ENCODE data around the gene EPHB1.
"Not testable (repeated sequence)": the region's sequence is repeated elsewhere in the genome, so short reads cannot be mapped to it uniquely, and the experiment has no call there.

The EPHB1 gene

DNA sequence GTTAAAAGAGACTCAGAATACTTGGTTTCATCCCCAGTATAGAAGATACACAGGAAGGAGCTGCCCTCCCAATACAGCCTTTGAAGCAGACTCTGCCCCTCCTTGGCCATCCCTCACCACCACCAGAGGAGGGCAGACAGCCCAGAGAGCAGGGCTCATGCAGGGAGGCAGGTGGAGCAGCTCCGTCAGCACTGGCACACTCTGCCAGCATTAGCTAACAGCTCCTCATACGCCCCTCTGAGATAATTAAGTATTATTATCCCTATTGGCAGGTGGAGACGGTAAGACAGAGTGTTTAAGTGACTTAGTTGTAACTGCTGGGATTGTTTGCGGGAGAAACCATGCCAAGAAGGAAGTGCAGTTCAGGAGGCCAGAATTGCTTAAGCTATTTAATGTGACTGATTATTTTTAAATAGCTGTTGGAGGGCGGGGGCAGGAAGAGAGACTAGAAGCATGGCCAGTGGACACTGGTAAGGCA lies 434.0 kb downstream of the EPHB1 start:
- DNase-seq: no peak

- no peak for DNase-seq
Observed at GRCh38 chr3:135231737-135232136, 436.7 kb downstream of the EPHB1 start.

GRCh38 chr3:135232226-135232625 lies 437.2 kb downstream of the EPHB1 start:
- DNase-seq: no peak

GRCh38 chr3:135233476-135233875 lies 438.4 kb downstream of the EPHB1 start:
- not testable (repeated sequence) for DNase-seq

DNA sequence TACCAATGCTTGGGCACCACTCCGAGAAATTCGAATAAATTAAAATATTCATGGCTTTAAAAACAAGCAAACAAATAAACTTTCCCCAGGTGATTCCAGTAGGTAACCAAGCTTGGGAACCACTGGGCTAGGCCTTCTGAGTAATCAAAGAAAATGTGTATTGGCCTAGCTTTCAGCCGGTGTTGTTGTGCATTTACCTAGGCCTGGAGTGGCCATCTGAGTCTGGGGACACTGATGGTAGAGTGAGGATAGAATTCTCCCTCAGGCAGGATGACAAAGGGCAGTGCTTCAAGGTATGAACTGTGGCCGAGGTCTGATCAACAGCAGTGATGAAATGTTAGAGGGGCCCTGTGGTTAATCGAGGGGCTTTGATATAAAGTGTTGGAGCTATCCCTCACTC lies 440.5 kb downstream of the EPHB1 start:
- DNase-seq: no peak

GRCh38 chr3:135237371-135238143 lies 442.5 kb downstream of the EPHB1 start:
- no peak for DNase-seq

- DNase-seq: no peak
Observed at GRCh38 chr3:135238236-135238830, 443.3 kb downstream of the EPHB1 start.

- no peak for DNase-seq
Observed at GRCh38 chr3:135238871-135239614, 444.0 kb downstream of the EPHB1 start.

GRCh38 chr3:135239615-135239884 lies 444.5 kb downstream of the EPHB1 start:
- no peak for DNase-seq

DNA sequence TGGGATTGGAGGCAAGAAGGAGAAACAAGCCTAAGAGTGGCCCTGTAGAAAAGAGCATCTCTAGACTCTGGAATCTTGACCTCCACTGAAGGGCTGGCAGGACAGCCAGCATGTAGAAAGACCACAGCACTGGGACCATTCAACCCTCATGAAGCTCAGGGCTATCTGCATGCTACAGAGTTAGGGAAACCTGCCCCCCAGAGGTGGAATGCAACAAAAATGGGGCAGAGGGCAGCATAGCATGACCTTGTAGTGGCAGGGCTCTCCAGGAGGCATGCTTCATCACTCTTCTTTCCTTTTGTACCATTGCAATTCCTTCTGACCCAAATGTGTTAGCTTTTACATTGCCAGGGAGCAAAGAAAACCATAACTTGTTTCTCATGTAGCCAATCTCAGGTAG lies 445.4 kb downstream of the EPHB1 start:
- no peak for DNase-seq

DNA sequence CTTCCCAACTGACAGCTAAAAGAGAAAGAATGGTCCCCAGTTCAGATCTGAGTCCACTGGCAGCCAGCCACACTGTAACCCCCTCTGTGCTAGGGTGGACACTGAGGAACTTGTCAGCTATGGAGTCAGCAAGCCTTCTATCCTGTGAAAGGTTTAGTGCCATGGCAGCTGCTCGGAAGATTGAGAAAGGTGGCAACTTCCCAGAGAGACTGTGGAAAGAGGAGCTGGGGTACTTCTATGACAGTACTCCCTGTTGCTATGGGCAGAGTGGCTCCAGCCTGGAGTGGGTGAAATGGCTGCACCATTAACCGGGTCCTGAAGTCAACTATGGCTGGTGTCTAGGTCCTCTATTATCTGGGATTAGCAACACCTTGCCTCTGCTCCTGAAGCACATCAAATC lies 447.2 kb downstream of the EPHB1 start:
- no peak for DNase-seq

DNA sequence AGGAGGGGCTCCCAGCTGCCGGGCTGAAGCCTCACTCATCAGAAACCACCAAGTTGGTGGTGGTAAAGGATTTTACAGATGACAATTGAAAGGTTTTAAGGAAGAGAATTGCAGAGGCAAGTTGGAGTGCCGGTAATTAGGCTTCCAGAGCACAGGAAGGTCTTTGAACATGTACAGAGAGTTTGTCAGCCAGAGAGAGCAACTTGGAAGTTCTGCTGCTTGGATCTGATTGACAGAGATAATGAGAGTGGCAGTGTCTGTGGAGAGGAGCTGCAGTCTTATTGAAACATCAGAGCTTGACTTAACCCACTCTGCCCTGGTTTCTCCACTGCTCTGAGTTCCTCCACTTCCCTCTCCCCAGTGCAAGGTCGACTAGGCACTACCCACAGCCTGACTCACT lies 448.6 kb downstream of the EPHB1 start:
- no peak for DNase-seq

GRCh38 chr3:135246027-135246426 lies 451.0 kb downstream of the EPHB1 start:
- DNase-seq: no peak

GRCh38 chr3:135248213-135248612 lies 453.2 kb downstream of the EPHB1 start:
- DNase-seq: no peak

- DNase-seq: no peak
Observed at GRCh38 chr3:135249186-135249585, 454.1 kb downstream of the EPHB1 start.

DNA sequence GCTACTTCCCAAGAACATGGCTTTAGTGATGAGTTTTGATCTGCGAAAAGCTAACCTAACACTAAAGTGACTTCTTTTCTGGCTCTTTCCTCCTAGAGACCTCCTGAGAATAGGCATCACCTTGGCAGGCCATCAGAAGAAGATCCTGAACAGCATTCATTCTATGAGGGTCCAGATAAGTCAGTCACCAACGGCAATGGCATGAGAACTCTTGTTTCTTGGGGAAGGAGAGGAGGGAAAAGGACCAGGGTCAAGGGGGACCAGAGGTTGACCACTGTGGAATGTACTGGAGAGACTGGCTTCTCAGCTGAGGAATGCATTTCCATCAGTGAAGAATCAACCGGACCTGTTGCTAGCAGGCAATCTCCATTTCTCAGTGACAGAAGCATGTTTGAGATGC lies 463.9 kb downstream of the EPHB1 start:
- no peak for DNase-seq

DNA sequence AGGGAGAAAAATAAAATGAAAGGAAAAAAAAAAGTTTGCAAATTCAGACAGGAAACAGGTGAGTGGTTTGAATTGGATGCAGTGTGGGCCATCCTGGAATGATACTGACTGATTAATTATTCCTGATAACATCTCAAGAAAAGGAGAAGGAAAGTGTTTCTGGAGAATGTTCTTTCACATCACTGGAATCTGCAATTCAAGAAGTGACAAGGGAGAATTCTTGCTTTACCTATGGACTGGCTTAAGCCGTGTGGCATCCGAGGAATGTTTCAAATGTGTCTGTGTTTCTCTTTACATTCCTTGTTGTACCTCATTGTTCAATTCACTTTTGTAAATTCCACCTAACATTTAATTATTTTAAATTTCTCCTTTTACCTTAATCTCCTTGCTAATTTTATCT lies 465.0 kb downstream of the EPHB1 start:
- DNase-seq: no peak

GRCh38 chr3:135261214-135261775 lies 466.2 kb downstream of the EPHB1 start:
- no peak for DNase-seq

- no peak for DNase-seq
Observed at GRCh38 chr3:135261916-135262315, 466.9 kb downstream of the EPHB1 start.

DNA sequence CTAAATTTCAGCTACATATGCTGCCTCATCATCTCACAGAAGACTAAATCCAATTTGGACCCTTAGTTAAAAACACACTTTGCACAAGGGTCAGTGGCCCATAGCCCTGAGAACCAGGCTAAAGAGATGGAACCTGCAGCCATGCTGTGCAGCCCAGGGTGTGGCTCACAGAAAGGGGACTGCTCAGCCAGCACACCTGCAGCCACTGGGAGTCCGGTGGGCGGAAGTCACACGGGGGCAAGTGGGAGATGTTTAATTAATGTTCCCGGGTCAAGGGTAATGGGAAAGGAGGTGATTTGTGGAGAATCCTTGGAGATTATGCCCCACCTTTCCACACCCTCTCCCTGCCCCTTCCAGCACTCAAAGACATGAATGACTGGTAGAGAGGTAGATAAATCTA lies 467.4 kb downstream of the EPHB1 start:
- no peak for DNase-seq

DNA sequence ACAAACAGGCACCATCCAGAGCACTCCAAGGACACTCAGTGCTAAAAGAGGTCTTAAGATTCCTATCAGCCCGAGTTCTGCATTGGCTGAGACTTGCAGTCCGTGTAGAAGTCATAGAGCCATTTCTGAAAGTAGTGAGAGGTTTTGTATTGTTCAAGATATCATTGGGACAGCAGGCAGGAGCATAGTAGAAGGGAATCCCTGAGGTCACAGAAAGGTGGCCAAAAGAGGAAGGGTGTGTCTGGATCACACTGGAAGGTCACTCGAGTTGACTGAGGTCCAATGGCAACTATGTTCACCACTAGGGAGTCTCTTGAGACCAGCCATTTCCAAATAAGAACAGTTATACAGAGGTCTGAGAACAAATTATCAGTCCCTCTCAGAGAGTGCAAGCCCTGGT lies 468.3 kb downstream of the EPHB1 start:
- no peak for DNase-seq

- DNase-seq: no peak
Observed at GRCh38 chr3:135267487-135267886, 472.4 kb downstream of the EPHB1 start.

GRCh38 chr3:135268941-135269532 lies 474.0 kb downstream of the EPHB1 start:
- DNase-seq: no peak
